ENCODE measurements around the gene HLA-DMA. TPM values are rescaled to one million over a fixed set of nuclear protein-coding genes. Genes with fewer than 3 reads are reported as not detected.

Gene HLA-DMA
- total and polyA plus RNA-seq, 9 of the 15 experiments (the other 6 are each of a cell fraction or from before 2014, with no cell fraction given), result 0.13 to 0.83 (median 0.51) TPM

DNA sequence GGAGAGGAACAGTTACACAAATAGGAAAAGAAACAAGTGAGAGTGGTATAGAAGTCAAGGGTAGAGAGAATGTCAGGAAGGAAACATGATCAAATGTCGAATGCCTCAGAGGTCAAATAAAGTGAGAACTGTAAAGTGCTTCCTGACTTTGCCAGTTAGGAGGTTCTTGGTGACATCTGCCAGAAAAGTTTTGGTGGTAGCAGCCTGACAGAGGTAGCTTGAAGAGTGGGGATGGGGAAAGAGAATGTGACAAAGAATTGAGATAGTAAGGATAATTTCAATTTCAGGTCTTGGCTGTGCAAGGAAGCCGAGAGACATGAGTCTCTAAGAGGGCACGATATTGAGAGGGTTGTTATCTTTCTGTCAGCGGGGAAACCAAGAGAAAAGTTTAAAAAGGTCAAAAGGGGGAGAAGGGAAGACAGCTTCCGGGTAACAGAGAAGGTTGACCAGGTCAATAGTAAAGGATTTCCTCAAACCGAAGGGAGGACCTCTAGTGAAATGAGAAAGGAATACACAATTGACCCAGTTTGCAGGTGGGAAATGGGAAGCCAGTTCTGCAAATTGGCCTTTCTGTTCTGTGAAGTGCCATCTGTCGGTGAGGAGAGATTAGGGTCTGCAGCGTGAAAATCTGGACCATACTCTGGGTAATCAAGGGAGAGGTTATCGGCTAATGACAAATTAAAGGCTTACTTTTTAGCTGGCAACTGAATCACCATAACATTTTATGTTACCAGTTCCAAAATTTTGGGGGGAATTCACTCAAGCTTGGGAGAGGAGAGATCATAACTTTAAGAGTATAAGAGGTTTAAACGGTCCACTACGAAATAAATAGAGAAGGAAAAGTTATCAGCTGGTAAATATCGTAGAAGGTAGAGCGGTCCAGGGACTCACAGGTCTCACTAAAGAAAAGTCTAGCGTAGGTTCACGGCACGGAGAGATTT lies 14.5 kb upstream of the HLA-DMA start (continued):
- TF ChIP-seq HCFC1 (IDR thresholded peaks at IDR 0.05; ENCODE audit: low read depth, low read length) (no peak), ZNF444 (CRISPR knock-in tag; IDR thresholded peaks at IDR 0.05) (no peak), ZNF174 (CRISPR knock-in tag; IDR thresholded peaks at IDR 0.05) (no peak), ZEB2 (IDR thresholded peaks at IDR 0.05) (peak; percentile 10; the same call in 1 of the 2 replicates), FOXP1 (CRISPR knock-in tag; IDR thresholded peaks at IDR 0.05) (peak; percentile 5; the same call in 1 of the 2 replicates), HDAC2 (IDR thresholded peaks at IDR 0.05) (peak; percentile 51; the same call in 1 of the 2 replicates), GTF2A2 (tag; IDR thresholded peaks at IDR 0.05) (no peak), TARDBP (IDR thresholded peaks at IDR 0.05) (0 out of 2 replicates have a peak, but pooled peaks have one; percentile 16), POLR2B (IDR thresholded peaks at IDR 0.05; ENCODE audit: low read depth, partially characterized antibody) (peak; percentile 38), SUPT5H (IDR thresholded peaks at IDR 0.05) (0 out of 2 replicates have a peak, but pooled peaks have one; percentile 32), CSDE1 (IDR thresholded peaks at IDR 0.05) (no peak), TRIM24 (IDR thresholded peaks at IDR 0.05) (0 out of 4 replicates have a peak, but pooled peaks of 1 of the 2 experiments have one; percentile 26), KLF10 (CRISPR knock-in tag; IDR thresholded peaks at IDR 0.05) (no peak), SMAD2 (IDR thresholded peaks at IDR 0.05; ENCODE audit: low read depth, low read length) (no peak), SP1 (CRISPR knock-in tag; IDR thresholded peaks at IDR 0.05) (no peak; the same call in 1 of the 2 replicates), HNRNPL (IDR thresholded peaks at IDR 0.05; ENCODE audit: low read depth, low read length) (no peak), STAT5A (IDR thresholded peaks at IDR 0.05; ENCODE audit: borderline replicate concordance, low read length) (0 out of 2 replicates have a peak, but pooled peaks have one; percentile 32), RBM39 (optimal IDR thresholded peaks at IDR 0.05; ENCODE audit: low read depth, low read length) (no peak), NR2C1 (IDR thresholded peaks at IDR 0.05) (no peak), NR2C1 (tag; IDR thresholded peaks at IDR 0.05) (peak; percentile 97), MAZ (CRISPR knock-in tag; conservative IDR thresholded peaks at IDR 0.05 in 1 of 2, IDR thresholded peaks at IDR 0.05 in 1 of 2) (peak in 1 of 2 experiments; percentile 2; a peak in 1 of 4 replicates), ZNF644 (tag; IDR thresholded peaks at IDR 0.05; ENCODE audit: low read depth) (no peak; the same call in 1 of the 2 replicates), ZBTB1 (CRISPR knock-in tag; IDR thresholded peaks at IDR 0.05; ENCODE audit: borderline replicate concordance, low read depth) (no peak), ADNP (tag; IDR thresholded peaks at IDR 0.05) (no peak), ZNF133 (CRISPR knock-in tag; IDR thresholded peaks at IDR 0.05) (no peak), BACH1 (tag; IDR thresholded peaks at IDR 0.05) (peak; percentile 86)
- TF ChIP-seq, protein P1, sequence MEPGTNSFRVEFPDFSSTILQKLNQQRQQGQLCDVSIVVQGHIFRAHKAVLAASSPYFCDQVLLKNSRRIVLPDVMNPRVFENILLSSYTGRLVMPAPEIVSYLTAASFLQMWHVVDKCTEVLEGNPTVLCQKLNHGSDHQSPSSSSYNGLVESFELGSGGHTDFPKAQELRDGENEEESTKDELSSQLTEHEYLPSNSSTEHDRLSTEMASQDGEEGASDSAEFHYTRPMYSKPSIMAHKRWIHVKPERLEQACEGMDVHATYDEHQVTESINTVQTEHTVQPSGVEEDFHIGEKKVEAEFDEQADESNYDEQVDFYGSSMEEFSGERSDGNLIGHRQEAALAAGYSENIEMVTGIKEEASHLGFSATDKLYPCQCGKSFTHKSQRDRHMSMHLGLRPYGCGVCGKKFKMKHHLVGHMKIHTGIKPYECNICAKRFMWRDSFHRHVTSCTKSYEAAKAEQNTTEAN (CRISPR knock-in tag; IDR thresholded peaks at IDR 0.05), result no peak
- TF ChIP-seq, protein P2, sequence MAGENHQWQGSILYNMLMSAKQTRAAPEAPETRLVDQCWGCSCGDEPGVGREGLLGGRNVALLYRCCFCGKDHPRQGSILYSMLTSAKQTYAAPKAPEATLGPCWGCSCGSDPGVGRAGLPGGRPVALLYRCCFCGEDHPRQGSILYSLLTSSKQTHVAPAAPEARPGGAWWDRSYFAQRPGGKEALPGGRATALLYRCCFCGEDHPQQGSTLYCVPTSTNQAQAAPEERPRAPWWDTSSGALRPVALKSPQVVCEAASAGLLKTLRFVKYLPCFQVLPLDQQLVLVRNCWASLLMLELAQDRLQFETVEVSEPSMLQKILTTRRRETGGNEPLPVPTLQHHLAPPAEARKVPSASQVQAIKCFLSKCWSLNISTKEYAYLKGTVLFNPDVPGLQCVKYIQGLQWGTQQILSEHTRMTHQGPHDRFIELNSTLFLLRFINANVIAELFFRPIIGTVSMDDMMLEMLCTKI (IDR thresholded peaks at IDR 0.05; ENCODE audit: partially characterized antibody), result no peak

Measured in K562 (cell line).